HCT116 (cell line): ENCODE measurements around the gene TRDN.

Experiments
- ATF3 ChIP-seq: IDR thresholded peaks from 2 replicates; pipeline ENCODE4 v1.6.1; 2012
- CTCF ChIP-seq, 3 experiments: fragments of 200-600 bp in 1 of 3; sonication (generic) in 1 of 3; IDR thresholded peaks in 2 of 3; conservative IDR thresholded peaks in 1 of 3; 2 replicates each; pipeline ENCODE4 v1.5.1; 2012 to 2017; ENCODE audit warnings: low read depth in 2 of 3, low read length in 2 of 3, antibody characterized with exemption in 1 of 3, borderline replicate concordance in 1 of 3, control low read depth in 1 of 3, mild to moderate bottlenecking in 1 of 3, mixed read lengths in 1 of 3, mixed run types in 1 of 3, moderate library complexity in 1 of 3; ENCODE audit not compliant: insufficient read depth in 1 of 3
- EGR1 ChIP-seq: IDR thresholded peaks from 2 replicates; pipeline ENCODE4 v1.6.1; 2012; ENCODE audit warnings: low read depth
- EZH2 ChIP-seq: fragments of 200-600 bp; sonication (generic); IDR thresholded peaks from 2 replicates; pipeline ENCODE4 v1.6.1; 2017; ENCODE audit warnings: antibody characterized with exemption, mixed run types
- EZH2phosphoT487 ChIP-seq: fragments of 200-600 bp; IDR thresholded peaks from 2 replicates; pipeline ENCODE4 v1.6.1; 2018; ENCODE audit warnings: antibody characterized with exemption, borderline replicate concordance
- JUND ChIP-seq: IDR thresholded peaks from 2 replicates; pipeline ENCODE4 v1.6.1; 2012
- MAX ChIP-seq: IDR thresholded peaks from 2 replicates; pipeline ENCODE4 v1.6.1; 2012
- POLR2A ChIP-seq: IDR thresholded peaks from 2 replicates; pipeline ENCODE4 v1.7.0; 2011; ENCODE audit warnings: borderline replicate concordance; ENCODE audit not compliant: insufficient read depth, insufficient read length; ENCODE audit errors: extremely low read depth
- POLR2AphosphoS5 ChIP-seq: IDR thresholded peaks from 2 replicates; pipeline ENCODE4 v1.6.1; 2011; ENCODE audit warnings: mild to moderate bottlenecking, low read depth, low read length, moderate library complexity
- RAD21 ChIP-seq: IDR thresholded peaks from 2 replicates; pipeline ENCODE4 v1.6.1; 2012; ENCODE audit warnings: low read depth, mild to moderate bottlenecking
- YY1 ChIP-seq: IDR thresholded peaks from 2 replicates; pipeline ENCODE4 v1.6.1; 2011; ENCODE audit warnings: low read length, low read depth, moderate library complexity, mild to moderate bottlenecking; ENCODE audit not compliant: insufficient replicate concordance; ENCODE audit errors: extremely low read depth

GRCh38 chr6:123550052-123550617 lies 86.6 kb downstream of the TRDN start:
- TF ChIP-seq CTCF (IDR thresholded peaks at IDR 0.05 in 2 of 3, conservative IDR thresholded peaks at IDR 0.05 in 1 of 3; ENCODE audit: borderline replicate concordance in 1 of 3, insufficient read depth in 1 of 3, low read depth in 2 of 3, low read length in 2 of 3), result no peak
- no peak for TF ChIP-seq POLR2AphosphoS5
- TF ChIP-seq EGR1, result no peak
- no peak for TF ChIP-seq YY1
- TF ChIP-seq EZH2, result no peak
- no peak for TF ChIP-seq POLR2A
- no peak for TF ChIP-seq RAD21
- no peak for TF ChIP-seq JUND
- TF ChIP-seq EZH2phosphoT487, result no peak
- TF ChIP-seq ATF3, result no peak
- no peak for TF ChIP-seq MAX
